HG02938 (cell line): ENCODE measurements around the gene FSD1.
A peak's percentile ranks its signal among the peaks of the same experiment; 100 is the strongest.
"Not testable (repeated sequence)": the region's sequence is repeated elsewhere in the genome, so short reads cannot be mapped to it uniquely, and the experiment has no call there.

Source experiments
- ATAC-seq: cut with Tn5 transposase; IDR thresholded peaks from one replicate; pipeline ENCODE4 v1.9.1; 2021; ENCODE audit warnings: mild to moderate bottlenecking, moderate library complexity; ENCODE audit not compliant: unreplicated experiment

Gene FSD1

DNA sequence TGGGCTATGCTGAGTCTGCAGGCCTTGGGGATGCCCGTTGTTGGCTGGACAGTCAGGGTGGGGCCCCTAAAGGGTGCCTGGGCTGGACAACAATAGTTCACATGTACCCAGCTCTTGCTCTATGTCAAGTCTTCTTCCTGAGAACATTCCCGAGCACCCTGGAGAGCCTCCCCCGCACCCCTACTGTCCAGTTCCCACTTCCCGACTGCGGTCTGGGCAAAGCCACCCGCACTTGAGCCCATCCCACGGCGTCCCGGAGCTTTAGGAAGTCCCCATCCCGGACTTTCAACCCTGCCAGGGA lies 37.9 kb downstream of the FSD1 start:
- no peak for ATAC-seq

GRCh38 chr19:4342615-4343369 lies 38.4 kb downstream of the FSD1 start:
- peak; percentile 86 for ATAC-seq

GRCh38 chr19:4343370-4344307 lies 39.2 kb downstream of the FSD1 start, which contains the start of gene MPND:
Gene MPND (plus strand): TSS chr19:4343562. CDS start chr19:4343594, 32 bp downstream.
- ATAC-seq: peak; percentile 38

DNA sequence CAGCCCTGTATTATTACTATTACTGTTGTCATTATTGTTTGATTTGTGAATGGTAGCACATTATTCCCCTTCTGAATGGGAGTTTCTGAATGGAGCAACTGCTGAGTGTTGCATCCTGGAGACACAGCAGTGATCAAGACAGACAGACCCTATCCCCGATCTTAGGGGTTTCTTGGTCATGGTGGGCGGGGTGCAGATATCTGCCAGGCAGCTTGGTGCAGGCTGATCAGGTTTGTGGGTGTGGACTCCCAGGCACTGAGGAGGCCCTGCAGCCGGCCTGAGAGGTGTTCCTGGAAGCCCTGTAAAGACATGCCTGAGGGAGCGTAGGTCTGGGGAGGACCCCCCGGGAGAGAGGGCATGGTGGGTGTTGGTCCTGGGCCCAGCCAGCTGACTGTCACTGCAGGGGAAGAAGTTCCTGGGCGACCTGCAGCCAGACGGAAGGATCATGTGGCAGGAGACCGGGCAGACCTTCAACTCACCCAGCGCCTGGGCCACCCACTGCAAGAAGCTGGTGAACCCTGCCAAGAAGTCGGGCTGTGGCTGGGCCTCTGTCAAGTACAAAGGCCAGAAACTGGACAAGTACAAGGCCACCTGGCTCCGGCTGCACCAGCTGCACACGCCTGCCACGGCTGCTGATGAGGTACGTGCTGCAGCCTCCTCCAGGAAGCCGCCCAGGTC lies 41.1 kb downstream of the FSD1 start:
- ATAC-seq: no peak

GRCh38 chr19:4346020-4346383 lies 41.6 kb downstream of the FSD1 start:
- no peak for ATAC-seq

DNA sequence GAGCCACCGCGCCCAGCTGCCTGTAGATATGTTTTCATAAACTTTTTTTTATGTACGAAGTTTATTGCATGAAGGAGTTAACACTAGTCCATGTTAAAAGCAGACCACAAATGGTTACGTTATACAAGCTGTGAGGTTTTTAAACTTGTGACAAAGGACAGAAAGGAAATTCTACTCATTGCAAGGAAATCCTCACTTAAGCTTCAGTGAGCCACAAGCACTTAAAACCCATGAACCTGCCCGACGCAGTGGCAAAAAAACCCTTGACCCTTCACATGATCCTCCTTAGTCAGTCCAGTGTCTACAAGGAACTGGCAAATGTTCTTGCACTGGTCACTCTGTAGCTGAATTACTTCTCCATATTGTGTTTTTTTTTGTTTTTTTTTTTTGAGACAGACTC lies 43.1 kb downstream of the FSD1 start:
- no peak for ATAC-seq

DNA sequence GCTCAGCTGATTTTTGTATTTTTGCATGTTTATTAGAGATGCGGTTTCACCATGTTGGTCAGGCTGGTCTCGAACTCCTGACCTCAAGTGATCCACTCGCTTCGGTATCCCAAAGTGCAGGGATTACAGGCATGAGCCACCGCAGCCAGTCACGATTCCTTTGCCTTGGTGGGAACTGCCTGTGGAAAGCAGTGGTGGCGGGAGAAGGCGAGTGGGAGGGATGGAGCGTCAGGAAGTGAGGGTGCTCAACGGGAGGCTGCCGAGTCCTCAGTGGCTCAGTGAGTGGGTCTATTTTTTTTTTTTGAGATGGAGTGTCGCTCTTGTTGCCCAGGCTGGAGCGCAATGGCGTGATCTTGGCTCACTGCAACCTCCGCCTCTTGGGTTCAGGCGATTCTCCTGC lies 44.8 kb downstream of the FSD1 start:
- not testable (repeated sequence) for ATAC-seq

DNA sequence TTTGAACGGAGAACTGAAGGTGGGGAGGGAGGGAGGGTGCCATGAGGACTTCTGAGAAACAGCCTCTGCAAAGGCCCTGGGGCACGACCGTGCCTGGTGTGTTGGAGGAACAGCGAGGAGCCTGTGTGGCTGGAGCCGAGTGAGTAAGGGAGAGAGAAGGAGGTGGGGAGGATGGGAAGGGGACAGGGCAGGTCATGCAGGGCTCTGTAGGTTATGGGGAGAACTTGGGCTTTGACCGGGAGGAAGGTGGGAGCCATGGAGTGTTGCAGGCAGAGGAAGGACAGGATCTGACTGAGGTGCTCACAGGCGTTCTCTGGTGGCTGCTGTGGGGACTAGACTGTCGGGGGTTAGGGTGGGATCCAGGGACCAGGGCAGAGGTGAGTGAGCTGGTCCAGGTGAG lies 45.7 kb downstream of the FSD1 start:
- no peak for ATAC-seq

DNA sequence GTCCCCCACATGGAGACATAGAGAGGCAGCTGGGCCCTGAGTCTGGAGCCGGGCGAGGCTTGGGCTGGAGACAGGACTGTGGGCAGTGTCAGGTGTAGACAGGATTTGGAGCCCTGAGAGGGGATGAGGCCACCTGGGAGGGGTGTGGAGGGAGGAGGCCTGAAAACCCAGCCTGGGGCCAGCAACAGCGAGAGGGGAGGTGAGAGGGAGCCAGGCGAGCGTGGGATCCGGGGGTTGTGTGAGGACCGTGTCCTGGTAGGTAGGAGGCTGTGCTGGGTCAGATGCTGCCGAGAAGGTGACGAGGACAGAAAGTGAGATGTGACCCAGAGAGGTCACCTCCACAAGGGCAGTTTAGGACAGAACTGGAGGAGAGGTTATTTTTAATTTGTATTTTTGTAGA lies 46.3 kb downstream of the FSD1 start:
- ATAC-seq: no peak

GRCh38 chr19:4352701-4353121 lies 48.3 kb downstream of the FSD1 start:
- ATAC-seq: no peak

DNA sequence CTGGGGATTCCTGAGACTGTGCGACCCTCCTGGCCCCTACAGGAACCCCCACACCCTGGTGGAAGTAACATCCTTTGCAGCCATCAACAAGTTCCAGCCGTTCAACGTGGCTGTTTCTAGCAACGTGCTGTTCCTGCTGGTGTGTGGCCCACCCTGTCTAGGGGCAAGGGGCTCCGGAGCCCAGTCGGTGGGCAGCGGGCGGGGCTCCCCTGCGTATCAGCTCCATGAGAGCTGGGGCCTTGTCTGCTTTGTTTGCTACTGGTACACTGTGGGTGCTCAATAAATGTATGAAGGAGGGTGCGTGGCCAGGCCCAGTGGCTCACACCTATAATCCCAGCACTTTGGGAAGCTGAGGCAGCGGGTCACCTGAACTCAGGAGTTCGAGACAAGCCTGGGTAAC lies 49.9 kb downstream of the FSD1 start:
- no peak for ATAC-seq

DNA sequence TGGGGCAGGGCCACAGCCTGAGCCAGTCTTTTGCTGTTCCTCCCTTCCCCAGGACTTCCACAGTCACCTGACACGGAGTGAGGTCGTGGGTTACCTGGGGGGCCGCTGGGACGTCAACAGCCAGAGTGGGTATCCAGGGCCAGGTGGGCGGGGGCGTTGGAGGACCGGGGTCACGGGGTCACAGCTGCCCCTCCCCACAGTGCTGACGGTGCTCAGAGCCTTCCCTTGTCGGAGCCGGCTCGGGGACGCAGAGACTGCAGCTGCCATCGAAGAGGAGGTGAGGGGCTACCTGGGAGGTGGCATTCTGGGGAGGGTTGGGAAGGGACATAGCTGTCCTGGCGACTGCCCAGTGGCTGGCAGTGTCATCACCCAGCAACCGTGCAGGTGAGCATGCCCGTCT lies 50.5 kb downstream of the FSD1 start:
- ATAC-seq: no peak

DNA sequence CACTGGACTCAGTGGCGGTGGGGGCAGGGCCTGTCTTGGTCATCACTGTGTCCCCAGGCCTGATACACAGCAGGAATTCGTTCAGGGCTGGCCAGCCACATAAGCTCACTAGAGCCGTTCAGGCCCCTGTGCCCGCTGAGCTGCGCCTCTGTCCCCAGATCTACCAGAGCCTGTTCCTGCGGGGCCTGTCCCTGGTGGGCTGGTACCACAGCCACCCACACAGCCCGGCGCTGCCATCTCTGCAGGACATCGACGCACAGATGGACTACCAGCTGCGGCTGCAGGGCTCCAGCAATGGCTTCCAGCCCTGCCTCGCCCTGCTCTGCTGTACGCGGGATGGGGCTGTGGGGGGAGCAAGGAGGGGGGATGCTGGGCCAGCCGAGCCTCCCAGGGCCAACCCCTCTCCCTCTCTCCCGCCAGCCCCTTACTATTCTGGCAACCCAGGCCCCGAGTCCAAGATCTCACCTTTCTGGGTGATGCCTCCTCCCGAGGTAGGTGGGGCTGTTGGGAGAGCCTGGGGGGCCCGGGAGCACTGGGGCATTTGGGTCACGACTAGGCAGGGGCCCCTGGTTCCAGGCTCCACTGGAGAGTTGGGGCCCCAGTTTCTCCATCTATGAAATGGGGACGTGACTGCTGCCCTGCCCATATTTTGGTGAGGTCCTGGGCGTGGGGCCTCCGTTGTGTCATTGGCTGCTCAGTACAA lies 52.8 kb downstream of the FSD1 start:
- ATAC-seq: no peak

GRCh38 chr19:4357921-4358326 lies 53.5 kb downstream of the FSD1 start:
- no peak for ATAC-seq

GRCh38 chr19:4358709-4359626 lies 54.6 kb downstream of the FSD1 start:
- no peak for ATAC-seq

- ATAC-seq: no peak
These were observed 55.2 kb downstream of the FSD1 start for GRCh38 chr19:4359627-4360000.

GRCh38 chr19:4360081-4360569 lies 55.7 kb downstream of the FSD1 start:
- ATAC-seq: no peak

DNA sequence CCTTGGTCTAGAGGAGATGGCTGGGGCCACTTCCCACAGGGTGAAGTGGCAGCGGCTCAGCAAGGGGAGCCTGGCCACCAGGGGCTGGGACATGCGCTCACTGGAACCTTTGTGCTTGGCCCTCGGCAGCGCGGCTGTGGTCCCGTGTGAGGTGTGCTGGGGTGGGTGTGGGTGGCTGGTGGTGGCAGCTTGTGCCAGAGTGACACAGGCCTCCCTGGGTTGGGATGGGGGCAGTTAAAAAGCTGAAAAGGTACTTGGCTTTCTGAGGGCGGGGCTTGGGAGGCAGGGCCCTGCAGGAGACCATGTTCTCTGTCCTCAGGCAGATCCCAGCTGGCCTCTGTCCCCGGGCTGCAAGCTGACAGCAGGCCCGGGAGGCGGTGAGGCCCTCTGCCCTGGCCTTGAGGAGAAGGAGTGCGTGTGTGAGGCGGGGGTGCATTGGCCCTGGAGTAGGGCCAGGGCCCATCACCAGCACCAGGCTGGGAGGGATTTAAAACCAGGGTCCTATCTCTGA lies 56.3 kb downstream of the FSD1 start:
- ATAC-seq: no peak

DNA sequence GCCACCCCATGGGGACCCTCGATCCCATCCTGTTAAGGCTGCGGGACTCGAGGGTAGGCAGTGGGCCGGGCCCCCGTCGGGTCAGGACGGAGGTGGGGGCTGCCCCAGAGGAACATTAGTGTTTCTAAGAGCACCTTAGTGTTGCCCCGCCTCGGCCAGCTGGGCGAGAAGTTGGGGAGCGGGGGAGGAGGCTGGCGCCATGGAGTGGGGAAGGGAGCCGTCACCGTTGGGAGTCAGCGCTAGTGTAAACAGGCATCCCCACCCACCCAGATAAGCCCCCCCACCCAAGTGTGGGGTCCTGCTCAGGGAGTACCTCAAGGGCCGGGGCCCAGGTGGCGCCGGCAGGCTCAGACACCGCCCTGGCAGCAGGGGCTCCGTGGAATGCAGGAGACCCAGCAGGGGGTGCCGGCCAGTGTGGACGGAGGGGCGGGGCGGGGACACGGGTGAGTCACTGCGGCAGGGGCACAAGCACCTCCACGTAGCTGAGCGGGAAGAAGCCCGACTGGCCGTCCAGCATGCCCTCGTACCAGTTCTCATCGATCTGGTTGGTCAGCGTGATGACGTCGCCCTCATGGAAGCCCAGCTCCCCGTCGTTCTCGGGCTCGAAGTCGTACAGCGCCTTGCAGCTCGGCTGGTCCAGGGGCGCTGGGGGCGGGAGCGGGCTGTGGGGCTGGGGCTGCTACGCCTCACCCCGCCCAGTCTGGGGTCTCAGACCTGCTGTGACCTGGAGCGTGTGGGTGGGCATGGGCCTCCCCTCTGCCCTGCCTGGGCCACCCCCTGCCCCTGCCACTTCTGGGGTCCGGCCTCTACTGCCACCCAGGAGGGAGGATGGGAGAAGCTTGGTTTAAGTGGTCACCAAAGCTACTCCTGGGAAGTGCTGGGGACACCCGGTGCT lies 57.0 kb downstream of the FSD1 start:
- ATAC-seq: no peak
